GM04503 (cell line): ENCODE results near the gene TUBGCP3.

Experiments
- DNase-seq: peaks from one replicate; pipeline ENCODE4 v3.0.0-alpha.2; 2012; ENCODE audit warnings: low read depth

Gene TUBGCP3

DNA sequence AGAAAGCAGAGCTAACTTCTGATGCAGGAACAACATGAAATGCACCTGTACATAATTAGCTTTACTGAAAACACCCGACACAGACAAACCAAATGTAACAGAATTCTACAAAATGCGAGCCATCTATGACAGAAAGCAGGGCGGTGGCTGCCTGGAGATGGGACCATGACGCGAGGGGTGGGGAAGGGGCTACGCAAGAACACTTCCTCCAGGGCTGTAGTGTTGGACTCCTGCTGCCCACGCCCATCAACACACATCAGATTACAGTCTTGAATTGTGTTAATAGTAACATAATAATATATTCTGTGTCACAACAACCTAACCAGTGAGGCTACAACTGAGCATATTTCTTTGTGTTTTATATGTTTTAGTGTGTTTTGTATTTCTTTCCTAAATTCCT is 108.6 kb downstream of the TUBGCP3 start:
- DNase-seq: no peak

GRCh38 chr13:112477070-112477619 is 110.8 kb downstream of the TUBGCP3 start:
- DNase-seq: no peak

DNA sequence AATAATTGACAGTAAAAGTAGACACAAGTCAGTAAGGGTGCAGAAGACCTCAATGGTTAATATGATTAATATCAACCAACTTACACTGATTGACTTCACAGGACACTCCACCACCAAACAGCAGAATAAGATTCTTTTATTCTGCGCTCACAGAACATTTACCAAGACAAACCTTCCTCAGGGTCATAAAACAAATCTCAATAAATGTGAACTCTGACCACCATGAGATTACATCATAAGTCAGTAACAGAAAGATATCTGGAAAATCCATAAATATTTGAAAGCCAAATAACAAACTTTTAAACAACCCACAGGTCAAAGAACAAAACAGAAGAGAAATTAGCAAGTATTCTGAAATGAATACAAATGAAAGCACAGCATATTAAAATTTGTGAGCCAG is 112.1 kb downstream of the TUBGCP3 start:
- no peak for DNase-seq

DNA sequence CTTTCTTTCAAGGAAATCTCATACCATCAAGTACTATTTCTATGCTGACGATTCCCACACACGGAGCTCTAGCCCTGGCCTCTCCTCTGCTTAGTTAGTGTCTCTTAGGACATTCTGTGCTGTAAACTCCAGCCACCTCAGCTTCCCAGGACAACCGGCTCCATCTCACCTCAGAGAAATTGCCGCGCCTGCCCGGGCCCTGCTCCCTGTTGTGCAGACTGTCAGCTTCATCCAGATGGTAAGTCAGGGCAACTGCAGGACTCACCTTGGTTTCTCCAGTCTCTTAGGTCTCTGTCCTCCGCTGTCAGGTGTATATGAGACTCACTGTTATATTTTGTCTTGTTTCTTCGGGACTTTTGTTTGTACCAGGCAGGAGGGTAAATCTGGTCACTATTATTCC is 113.1 kb downstream of the TUBGCP3 start:
- DNase-seq: no peak

DNA sequence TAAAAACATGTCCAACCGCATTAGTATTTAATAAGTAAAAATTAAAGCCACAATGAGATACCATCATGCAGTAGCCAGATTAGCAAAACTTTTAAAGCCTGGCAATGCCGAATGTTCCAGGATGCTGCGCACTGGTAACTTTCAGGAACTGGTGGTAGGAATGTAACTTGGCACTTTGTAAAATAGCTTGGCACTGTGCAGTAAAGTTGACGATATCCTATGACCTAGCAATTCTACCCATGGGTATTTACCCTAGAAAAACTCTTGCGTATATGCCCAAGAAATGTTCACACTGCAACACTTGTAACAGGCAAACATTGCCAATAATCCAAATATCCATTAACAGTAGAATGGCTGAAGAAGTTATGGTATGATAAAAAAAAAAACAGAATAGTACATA is 114.1 kb downstream of the TUBGCP3 start:
- no peak for DNase-seq

GRCh38 chr13:112469071-112469745 is 118.7 kb downstream of the TUBGCP3 start:
- no peak for DNase-seq

DNA sequence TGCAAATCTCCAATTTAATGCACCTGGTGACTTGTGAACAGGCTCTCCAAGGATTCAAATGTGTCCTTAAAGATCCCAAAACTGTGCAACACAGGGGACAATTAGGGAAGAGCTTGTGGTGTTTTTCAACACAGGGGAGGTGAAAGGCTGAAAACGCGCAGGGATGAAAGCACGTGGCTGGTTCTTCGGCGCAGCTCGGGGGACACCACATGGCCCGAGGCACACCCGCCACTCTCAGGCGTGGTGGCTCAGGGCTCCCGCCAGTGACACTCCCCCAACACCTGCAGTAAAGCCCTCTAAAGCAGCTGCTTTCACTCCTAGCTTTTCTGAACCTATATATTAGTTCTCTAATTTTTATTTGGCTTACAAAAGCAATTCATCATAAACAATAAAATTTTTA is 119.9 kb downstream of the TUBGCP3 start:
- DNase-seq: no peak

DNA sequence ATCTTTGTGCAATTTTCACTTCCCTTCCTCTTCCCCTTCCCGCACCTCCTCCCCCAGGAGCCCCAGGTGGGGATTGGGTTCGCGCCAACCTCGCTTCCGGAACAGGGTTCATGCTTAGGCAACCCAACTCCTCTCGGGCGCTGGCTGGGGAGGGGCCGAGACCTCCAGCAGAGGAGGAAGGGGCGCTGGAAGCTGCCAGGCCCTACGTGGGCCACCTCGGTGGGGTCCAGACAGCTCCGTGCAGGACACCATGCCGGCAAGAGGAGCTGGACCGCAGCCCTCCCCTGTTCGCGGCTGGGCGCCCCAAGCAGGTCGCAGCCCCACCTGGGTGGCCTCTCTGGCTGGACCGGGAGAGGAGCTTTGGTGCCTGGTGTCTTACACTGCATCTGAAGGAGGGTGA is 120.7 kb downstream of the TUBGCP3 start:
- no peak for DNase-seq

GRCh38 chr13:112466132-112467058 is 121.6 kb downstream of the TUBGCP3 start:
- no peak for DNase-seq

GRCh38 chr13:112465251-112466131 is 122.5 kb downstream of the TUBGCP3 start:
- DNase-seq: no peak

DNA sequence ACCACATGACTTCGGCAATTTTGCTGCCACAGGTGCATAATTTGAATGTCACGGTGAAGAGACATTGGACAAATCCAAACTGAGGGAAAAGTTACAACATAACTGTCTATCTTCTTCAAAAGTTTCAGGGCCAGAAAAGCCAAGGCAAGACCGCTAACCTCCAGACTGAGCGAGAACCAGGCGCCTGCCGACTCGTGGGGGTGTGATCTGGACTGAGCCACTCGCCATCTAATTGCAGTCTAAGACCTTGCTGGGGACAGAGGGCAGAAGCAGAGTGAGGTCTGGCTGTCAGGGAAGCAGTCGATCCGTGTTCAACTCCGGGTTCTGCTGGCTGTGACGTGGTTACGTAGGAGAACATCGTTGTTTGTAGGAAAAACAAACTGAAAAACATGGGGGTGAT is 123.2 kb downstream of the TUBGCP3 start:
- no peak for DNase-seq

- no peak for DNase-seq
These were observed 125.5 kb downstream of the TUBGCP3 start for GRCh38 chr13:112462408-112462807.

GRCh38 chr13:112457485-112457884 is 130.5 kb downstream of the TUBGCP3 start:
- no peak for DNase-seq

- DNase-seq: no peak
These were observed 130.9 kb downstream of the TUBGCP3 start for GRCh38 chr13:112457081-112457480.

- DNase-seq: no peak
These were observed 131.6 kb downstream of the TUBGCP3 start for GRCh38 chr13:112456138-112457056.

GRCh38 chr13:112455476-112456059 is 132.4 kb downstream of the TUBGCP3 start:
- no peak for DNase-seq

- DNase-seq: no peak
These were observed 133.2 kb downstream of the TUBGCP3 start for GRCh38 chr13:112454648-112455334.

DNA sequence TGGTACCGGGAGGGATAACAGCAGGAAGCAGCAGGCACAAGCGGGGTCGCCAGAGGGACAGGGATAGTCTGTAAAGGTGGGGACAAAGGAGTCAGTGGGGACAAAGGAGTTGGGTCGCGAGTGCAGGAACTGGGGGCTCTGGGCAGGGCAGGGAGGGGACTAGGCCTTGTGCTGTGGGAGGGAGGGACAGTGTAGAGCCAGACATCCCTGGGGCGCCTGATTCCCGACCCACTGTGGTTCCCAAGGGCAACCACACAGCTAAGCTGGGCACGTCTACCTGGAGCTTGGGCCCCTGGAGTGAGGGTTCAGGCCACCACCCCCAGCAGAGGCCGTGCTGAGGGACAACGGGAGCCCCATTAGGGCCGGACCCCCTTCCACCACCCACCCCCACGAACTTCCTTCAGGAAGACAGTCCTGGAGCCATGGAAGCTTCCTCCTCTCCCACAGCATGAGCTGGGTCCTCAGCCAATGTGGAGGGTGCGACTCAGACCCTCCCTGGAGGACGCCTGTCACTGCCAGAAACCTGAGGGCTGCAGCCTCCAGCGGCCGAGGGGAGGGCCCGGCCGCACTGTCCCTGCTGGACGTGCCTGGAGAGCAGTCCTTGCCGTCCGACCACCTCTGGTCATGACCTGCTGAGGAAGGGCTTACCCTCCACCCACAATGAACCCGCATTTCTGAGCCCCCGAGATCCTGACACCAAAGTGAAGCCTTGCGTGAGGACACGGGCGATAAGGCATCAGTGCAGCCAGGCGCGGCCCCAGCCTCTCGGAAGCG is 133.9 kb downstream of the TUBGCP3 start:
- DNase-seq: no peak

- no peak for DNase-seq
These were observed 134.6 kb downstream of the TUBGCP3 start for GRCh38 chr13:112453207-112453829.
